Hair follicular keratinocyte (primary cell): ENCODE measurements around the gene ADAMTS3. TPM values are rescaled to one million over a fixed set of nuclear protein-coding genes. Genes with fewer than 3 reads are reported as not detected.

Experiments
- total RNA-seq: library from RNA; depleted of rRNA; stranded (reverse); fragments of >200 nt; gene quantifications from 2 replicates; pipeline ENCODE4 v1.2.3, GENCODE V29; 2015

Gene ADAMTS3
- 0.08 and 0.30 TPM in 2 replicates for total RNA-seq

GRCh38 chr4:72568959-72569718 is at the start of gene ADAMTS3:
TSS of gene ADAMTS3 (minus strand) at chr4:72569221. CDS start at chr4:72568762, 459 bp downstream.

